ENCODE measurements around the gene CEP89.
"Not testable (repeated sequence)": the region's sequence is repeated elsewhere in the genome, so short reads cannot be mapped to it uniquely, and the experiment has no call there.

Gene CEP89

DNA sequence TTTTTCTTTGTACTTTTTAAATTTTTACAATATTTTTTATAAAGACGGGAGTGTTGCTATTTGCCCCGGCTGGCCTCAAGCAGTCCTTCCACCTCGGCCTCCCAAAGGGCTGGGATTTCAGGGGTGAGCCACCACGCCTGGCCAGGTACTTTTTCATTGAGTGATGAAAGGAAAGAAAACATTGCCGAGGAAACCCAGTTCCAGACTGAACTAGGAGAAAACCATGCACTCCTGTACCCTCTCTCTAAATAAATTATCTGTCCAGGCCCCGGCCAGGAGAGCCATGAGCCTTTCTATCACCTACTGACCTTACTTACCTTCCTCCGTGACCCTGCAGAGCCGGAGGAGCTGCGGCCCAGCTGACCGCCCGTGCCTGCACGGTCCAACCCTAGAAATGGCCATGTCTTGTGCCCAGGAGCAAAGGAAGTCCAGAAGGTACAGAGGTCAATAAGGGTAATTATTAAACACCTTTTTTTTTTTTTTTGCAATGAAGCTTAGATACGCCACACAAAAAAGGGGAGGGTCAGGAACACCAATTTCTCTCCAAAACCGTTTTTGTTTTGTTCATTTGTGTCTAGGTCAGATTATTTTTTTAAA is 102.3 kb downstream of the CEP89 start, which contains the start of gene SLC7A9:
Gene SLC7A9 (minus strand): TSS at position 399 of the 597 bp plus-strand sequence. CDS start 1,233 bp downstream, outside the sequence.
- no peak for DNase-seq (ENCODE audit: low spot score)
- no peak within 1 kb of the TSS for H3K27ac ChIP-seq
- TF ChIP-seq, protein P1, sequence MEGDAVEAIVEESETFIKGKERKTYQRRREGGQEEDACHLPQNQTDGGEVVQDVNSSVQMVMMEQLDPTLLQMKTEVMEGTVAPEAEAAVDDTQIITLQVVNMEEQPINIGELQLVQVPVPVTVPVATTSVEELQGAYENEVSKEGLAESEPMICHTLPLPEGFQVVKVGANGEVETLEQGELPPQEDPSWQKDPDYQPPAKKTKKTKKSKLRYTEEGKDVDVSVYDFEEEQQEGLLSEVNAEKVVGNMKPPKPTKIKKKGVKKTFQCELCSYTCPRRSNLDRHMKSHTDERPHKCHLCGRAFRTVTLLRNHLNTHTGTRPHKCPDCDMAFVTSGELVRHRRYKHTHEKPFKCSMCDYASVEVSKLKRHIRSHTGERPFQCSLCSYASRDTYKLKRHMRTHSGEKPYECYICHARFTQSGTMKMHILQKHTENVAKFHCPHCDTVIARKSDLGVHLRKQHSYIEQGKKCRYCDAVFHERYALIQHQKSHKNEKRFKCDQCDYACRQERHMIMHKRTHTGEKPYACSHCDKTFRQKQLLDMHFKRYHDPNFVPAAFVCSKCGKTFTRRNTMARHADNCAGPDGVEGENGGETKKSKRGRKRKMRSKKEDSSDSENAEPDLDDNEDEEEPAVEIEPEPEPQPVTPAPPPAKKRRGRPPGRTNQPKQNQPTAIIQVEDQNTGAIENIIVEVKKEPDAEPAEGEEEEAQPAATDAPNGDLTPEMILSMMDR (IDR thresholded peaks at IDR 0.05): no peak
- no peak within 1 kb of the TSS for H3K4me3 ChIP-seq

DNA sequence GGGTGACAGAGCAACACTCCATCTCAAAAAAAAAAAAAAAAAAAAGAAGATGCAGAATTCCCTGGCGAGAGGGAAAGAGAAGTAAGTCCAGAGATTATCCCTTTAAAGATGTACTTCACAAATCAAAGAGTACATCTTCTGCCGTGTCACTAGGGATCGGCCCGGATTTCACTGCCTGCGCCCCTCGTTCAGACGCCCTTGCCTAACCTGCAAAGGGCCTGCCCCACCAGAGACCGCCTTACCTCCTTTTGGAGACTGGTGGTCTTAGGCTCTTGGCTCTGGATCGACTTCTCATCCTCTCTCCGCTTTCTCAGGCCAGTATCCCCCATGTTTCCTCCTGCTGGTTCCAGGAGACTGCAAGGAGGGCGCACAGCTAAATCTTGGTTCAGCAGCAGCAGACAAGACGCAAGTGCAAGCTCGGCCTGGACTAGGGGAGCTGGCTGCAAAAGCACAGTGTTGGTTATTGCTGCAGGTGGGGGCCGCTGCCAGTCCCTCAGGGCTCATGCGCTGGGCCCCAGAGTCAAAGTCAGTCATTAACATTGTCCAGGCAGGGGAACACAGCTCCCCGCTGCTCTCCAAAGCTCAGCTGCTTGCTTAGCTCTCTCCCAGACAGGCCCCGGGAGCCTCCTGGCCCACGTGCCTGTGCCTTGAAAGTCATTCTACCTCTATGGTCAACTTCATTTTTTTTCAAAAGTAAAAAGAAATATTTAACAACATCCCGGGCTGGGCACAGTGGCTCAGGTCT is 103.4 kb downstream of the CEP89 start:
- no peak overlapping the region for H3K27ac ChIP-seq
- TF ChIP-seq, protein P1 (IDR thresholded peaks at IDR 0.05): no peak
- no peak for DNase-seq (ENCODE audit: low spot score)
- H3K4me3 ChIP-seq: no peak overlapping the region

DNA sequence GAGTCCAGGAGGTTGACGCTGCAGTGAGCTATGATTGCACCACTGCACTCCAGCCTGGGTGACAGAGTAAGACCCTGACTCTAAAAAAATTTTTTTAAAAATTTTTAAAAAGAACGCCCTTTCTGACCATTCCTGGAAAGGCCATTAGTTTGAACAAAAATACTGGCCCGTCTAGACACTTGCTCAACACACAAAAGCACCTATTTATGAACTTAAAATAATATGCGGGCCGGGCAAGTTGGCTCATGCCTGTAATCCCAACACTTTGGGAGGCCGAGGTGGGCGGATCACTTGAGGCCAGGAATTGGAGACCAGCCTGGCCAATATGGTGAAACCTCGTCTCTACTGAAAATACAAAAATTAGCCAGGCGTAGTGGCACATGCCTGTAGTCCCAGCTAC is 104.3 kb downstream of the CEP89 start:
- H3K27ac ChIP-seq; DNase-seq (ENCODE audit: low spot score); H3K4me3 ChIP-seq: not testable (repeated sequence)

DNA sequence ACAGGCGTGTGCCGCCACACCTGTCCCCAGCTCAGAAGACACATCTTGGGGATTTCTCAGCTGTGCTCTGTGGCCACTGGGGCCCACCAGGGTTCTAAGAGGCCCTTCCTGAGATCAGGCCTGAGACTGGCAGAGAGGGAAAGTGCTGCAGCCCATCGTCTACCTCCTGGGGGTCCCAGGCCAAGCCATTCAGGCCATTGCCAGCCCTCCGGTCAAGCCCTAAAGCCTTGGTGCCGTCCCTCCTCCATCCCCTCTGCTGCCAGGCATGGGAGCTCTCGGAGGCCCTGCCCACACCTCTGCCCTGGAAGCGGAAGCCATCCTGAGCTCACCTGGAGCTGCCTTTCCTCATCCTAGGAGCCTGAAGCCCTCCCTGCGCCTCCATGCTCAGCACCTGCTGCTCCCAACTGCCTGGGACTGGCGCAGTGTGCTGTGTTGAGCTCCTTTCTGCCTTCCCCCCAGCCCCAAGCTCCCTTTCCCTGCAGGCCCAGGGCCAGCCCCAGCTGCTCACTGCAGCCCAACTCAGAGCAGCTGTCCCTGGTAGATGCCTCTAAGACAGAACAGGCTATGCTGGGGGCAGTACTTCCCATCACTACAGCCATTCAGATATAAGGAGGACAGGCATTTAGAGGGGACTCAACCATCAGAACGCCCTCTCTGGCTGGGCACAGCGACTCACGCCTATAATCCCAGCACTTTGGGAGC is 105.0 kb downstream of the CEP89 start:
- TF ChIP-seq, protein P1 (IDR thresholded peaks at IDR 0.05): no peak
- no peak for DNase-seq (ENCODE audit: low spot score)
- Histone ChIP-seq H3K4me3 (no peak overlapping the region), H3K27ac (no peak overlapping the region)

DNA sequence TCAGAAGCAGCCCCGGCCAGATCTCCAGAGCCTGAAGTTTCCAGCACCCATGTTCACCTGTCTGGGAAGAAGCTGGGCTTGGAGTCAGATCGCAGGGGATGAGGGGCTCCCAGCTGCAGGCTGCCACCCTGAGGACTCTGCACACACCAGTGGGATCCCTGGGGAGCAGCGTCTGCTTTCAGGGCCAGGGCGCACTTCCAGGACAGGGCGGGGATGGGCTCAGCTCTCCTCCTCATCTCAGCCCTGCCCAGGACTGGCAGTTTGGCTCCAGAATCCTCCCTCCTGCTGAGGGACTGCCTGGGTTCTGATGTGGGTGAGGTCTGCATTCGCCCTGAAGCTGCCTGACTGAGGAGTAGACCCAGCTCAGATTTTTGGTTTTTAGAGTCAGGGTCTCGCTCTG is 105.7 kb downstream of the CEP89 start:
- TF ChIP-seq, protein P1 (IDR thresholded peaks at IDR 0.05): no peak
- Histone ChIP-seq H3K27ac (no peak overlapping the region), H3K4me3 (no peak overlapping the region)
- no peak for DNase-seq (ENCODE audit: low spot score)

DNA sequence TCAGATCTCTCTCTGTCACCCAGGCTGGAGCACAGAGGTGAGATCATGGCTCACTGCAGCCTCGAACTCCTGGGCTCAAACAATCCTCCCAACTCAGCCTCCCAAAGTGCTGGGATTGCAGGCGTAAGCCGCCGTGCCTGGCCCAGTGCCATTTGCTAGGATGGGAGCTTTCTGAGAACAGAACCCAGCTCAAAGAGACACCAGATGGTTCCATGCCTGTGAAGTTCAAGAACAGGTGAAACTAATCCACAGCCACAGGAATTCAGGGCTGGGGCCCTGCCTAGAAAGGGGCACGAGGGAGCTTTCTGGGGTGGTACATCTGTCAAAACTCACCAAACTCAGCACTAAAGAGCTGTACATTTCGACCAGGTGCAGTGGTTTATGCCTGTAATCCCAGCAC is 106.4 kb downstream of the CEP89 start:
- DNase-seq (ENCODE audit: low spot score): no peak
- no peak overlapping the region for H3K4me3 ChIP-seq
- TF ChIP-seq, protein P1 (IDR thresholded peaks at IDR 0.05): no peak
- H3K27ac ChIP-seq: no peak overlapping the region

DNA sequence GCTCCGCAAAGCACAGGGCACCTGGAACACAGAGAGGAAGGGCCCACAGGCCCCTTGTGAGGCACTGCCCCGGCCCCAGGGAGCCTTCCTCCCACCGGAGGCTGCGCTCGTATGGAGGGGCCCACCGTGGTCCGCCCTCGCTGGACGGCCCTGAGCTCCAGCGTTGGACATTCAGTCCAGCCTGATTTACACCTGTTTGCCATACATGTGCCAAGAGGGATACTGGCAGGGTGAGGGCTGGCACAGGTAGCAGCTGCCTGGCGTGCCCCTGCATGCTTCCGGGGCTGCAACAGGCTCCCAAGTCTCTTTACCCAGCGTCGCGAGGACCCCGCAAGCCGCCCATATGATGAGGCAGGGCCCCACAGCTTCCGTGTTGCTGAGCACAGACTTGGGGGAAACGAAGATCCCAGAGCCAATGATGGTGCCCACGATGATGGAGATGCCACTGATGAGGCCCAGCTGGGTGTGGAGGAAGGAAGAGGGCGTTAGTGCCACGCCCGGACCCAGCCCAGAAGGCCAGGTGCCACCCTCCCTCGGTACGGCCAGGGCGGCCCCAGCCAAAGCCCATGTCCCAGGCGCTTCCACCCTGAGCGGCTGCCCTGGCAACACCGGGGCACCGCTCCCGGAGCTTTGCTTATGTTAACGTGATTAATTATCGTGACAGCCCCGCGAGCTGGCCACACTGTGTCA is 107.3 kb downstream of the CEP89 start:
- DNase-seq (ENCODE audit: low spot score): no peak
- no peak overlapping the region for H3K4me3 ChIP-seq
- no peak overlapping the region for H3K27ac ChIP-seq
- TF ChIP-seq, protein P1 (IDR thresholded peaks at IDR 0.05): no peak

Measured in coronary artery (tissue), 2 donors.